Peyer's patch (tissue), 4 donors: Measurements from ENCODE around the gene TMEM200B. TPM values are rescaled to one million over a fixed set of nuclear protein-coding genes. Genes with fewer than 3 reads are reported as not detected.

ENCODE experiments used
- DNase-seq, 3 donors: peaks; one replicate each; pipeline ENCODE4 v3.0.0-alpha.2; 2017 to 2019
- H3K27ac ChIP-seq, 4 donors: fragments of 200-600 bp; sonication (generic); one replicate each; pipeline ENCODE4 v1.5.1; 2016 to 2019
- H3K27me3 ChIP-seq, 2 donors: fragments of 200-600 bp; sonication (generic); one replicate each; pipeline ENCODE4 v1.5.1; 2019
- H3K36me3 ChIP-seq, 3 donors: fragments of 200-600 bp; sonication (generic); one replicate each; pipeline ENCODE4 v1.5.1; 2016 to 2019
- H3K4me1 ChIP-seq, 4 donors: fragments of 200-600 bp; sonication (generic); one replicate each; pipeline ENCODE4 v1.5.1; 2016 to 2019
- H3K4me3 ChIP-seq, 4 donors: fragments of 200-600 bp; sonication (generic); 1 replicate in 3 of 4; 2 replicates in 1 of 4; pipeline ENCODE4 v1.5.1; 2016 to 2019; ENCODE audit warnings: mild to moderate bottlenecking in 1 of 4
- H3K9me3 ChIP-seq, 4 donors: fragments of 200-600 bp; sonication (generic); one replicate each; pipeline ENCODE4 v1.5.1; 2016 to 2019; ENCODE audit warnings: mild to moderate bottlenecking in 1 of 4
- POLR2A ChIP-seq, 2 donors: fragments of 450-650 bp; IDR thresholded peaks; one replicate each; pipeline ENCODE4 v1.5.1; 2017; ENCODE audit warnings: antibody characterized with exemption in 2 of 2, mild to moderate bottlenecking in 2 of 2, moderate library complexity in 2 of 2
- total RNA-seq, 4 donors: library from RNA; depleted of rRNA; stranded (reverse); fragments of >200 nt; gene quantifications; one replicate each; pipeline ENCODE4 v1.1.0, GENCODE V29; 2016
- TF ChIP-seq, protein P1 (sequence below), 6 experiments: fragments of 450-650 bp in 4 of 6; fragments of 200-600 bp in 2 of 6; sonication (generic) in 1 of 6; IDR thresholded peaks; one replicate each; pipeline ENCODE4 v1.5.1; 2017 to 2019; ENCODE audit warnings: antibody characterized with exemption in 6 of 6, mild to moderate bottlenecking in 3 of 6, moderate library complexity in 1 of 6

Gene TMEM200B
- total RNA-seq, 4 donors from 2014 or later, result 2.0 to 2.8 (median 2.3) TPM

DNA sequence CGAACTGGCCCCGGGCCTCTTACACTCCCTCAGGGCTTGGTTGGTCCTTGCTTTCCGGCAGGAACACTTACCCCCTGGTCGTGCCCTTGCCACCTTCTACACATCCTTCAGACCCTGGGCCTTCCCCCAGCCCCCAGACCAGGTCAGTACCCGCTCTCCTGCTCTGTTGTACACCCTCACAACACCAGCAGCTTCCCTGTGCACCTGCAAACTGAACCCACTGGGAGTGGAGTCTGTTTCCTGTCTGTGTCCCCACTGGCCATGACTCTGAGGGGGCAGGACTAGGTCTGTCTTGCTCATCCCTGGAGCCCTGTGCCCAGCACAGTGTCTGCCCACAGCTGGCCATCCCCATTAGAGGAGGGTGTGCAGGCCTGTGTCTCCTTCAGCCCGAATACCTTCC is 2.1 kb upstream of the TMEM200B start:
- H3K4me3 ChIP-seq, result no peak overlapping the region
- DNase-seq, result no peak
- peak overlapping the region in 1 of 4 donors; percentile 94 for H3K27ac ChIP-seq
- no peaks in the 10 kb centered on the region for H3K36me3 ChIP-seq
- H3K9me3 ChIP-seq, result no peaks in the 10 kb centered on the region
- no peak for TF ChIP-seq POLR2A (IDR thresholded peaks at IDR 0.05)
- TF ChIP-seq, protein P1, sequence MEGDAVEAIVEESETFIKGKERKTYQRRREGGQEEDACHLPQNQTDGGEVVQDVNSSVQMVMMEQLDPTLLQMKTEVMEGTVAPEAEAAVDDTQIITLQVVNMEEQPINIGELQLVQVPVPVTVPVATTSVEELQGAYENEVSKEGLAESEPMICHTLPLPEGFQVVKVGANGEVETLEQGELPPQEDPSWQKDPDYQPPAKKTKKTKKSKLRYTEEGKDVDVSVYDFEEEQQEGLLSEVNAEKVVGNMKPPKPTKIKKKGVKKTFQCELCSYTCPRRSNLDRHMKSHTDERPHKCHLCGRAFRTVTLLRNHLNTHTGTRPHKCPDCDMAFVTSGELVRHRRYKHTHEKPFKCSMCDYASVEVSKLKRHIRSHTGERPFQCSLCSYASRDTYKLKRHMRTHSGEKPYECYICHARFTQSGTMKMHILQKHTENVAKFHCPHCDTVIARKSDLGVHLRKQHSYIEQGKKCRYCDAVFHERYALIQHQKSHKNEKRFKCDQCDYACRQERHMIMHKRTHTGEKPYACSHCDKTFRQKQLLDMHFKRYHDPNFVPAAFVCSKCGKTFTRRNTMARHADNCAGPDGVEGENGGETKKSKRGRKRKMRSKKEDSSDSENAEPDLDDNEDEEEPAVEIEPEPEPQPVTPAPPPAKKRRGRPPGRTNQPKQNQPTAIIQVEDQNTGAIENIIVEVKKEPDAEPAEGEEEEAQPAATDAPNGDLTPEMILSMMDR (IDR thresholded peaks at IDR 0.05), result no peak
- H3K4me1 ChIP-seq, result peaks cover 9 to 42% (median 27%) of the 10 kb centered on the region in 4 donors
- peaks cover 0 to 16% of the 10 kb centered on the region in 2 donors for H3K27me3 ChIP-seq

GRCh38 chr1:29125237-29125641 is 1.5 kb upstream of the TMEM200B start:
- TF ChIP-seq, protein P1 (IDR thresholded peaks at IDR 0.05), result no peak
- no peak for TF ChIP-seq POLR2A (IDR thresholded peaks at IDR 0.05)
- H3K27me3 ChIP-seq, result peaks cover 0 to 16% of the 10 kb centered on the region in 2 donors
- DNase-seq, result no peak
- H3K4me3 ChIP-seq, result peak overlapping the region; percentile 45 to 67 (median 64)
- no peaks in the 10 kb centered on the region for H3K9me3 ChIP-seq
- H3K36me3 ChIP-seq, result no peaks in the 10 kb centered on the region
- peak overlapping the region; percentile 68 to 94 (median 78) for H3K27ac ChIP-seq
- peaks cover 9 to 42% (median 27%) of the 10 kb centered on the region in 4 donors for H3K4me1 ChIP-seq

DNA sequence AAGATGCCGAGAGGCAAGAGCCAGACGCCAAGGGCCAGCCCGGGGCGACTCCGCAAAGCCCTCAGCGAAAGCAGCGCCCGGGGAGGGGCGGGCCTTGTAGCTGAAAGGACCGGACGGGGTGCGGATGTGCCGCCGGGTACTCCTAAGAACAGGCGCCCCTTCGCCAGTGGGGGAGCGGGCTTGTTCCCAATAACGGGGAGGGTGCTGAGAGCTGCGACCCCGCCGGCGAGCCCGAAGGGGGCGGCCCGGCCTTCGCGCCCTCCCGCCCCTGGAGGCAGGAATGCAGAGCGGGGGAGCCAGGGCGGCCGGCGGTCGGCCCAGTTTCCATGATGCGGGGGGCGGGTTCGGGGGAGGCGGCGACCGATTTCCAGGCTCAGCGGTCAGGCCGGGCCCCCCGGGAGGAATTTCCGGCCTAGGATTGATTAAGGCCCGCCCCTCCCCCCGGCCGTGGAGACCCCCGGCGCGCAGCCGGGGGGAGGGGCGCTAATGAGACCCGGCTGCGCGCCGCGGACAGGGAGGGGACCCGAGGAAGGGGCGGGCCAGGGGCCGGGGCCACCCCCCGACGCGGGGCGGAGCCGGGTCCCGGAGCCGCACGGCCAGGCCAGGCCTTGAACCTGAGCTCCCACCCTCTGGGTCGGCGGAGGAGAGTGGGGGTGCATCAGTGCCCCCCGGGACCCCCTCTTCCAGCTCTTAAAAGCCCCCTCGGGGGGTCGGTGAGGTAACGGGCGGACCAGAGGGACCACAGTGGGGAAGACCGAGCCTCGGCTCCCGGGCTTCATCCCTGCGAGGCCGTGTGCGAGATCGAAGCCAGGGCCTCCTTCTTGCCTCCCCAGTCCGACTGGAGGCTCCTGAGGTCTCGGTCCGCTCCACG is 898 bp upstream of the TMEM200B start:
- no peaks in the 10 kb centered on the region for H3K36me3 ChIP-seq
- peaks cover 0 to 16% of the 10 kb centered on the region in 2 donors for H3K27me3 ChIP-seq
- TF ChIP-seq, protein P1 (IDR thresholded peaks at IDR 0.05), result peak; percentile 10 to 78 (median 52)
- peak in 1 of 2 donors; percentile 21 for TF ChIP-seq POLR2A (IDR thresholded peaks at IDR 0.05)
- H3K4me1 ChIP-seq, result peaks cover 9 to 42% (median 27%) of the 10 kb centered on the region in 4 donors
- H3K4me3 ChIP-seq, result peak overlapping the region; percentile 45 to 67 (median 64)
- peak; percentile 47 to 72 (median 70) for DNase-seq
- H3K27ac ChIP-seq, result peak overlapping the region; percentile 68 to 94 (median 78)
- no peaks in the 10 kb centered on the region for H3K9me3 ChIP-seq

GRCh38 chr1:29123053-29123886 is 433 bp downstream of the TMEM200B start:
- H3K27ac ChIP-seq, result peak overlapping the region; percentile 68 to 94 (median 78)
- peaks cover 0 to 3% (median 0%) of the 10 kb centered on the region in 3 donors for H3K36me3 ChIP-seq
- peaks cover 0 to 16% of the 10 kb centered on the region in 2 donors for H3K27me3 ChIP-seq
- peak in 1 of 3 donors; percentile 60 for DNase-seq
- peak overlapping the region; percentile 45 to 67 (median 64) for H3K4me3 ChIP-seq
- peaks cover 9 to 45% (median 27%) of the 10 kb centered on the region in 4 donors for H3K4me1 ChIP-seq
- TF ChIP-seq POLR2A (IDR thresholded peaks at IDR 0.05), result no peak
- TF ChIP-seq, protein P1 (IDR thresholded peaks at IDR 0.05), result no peak
- H3K9me3 ChIP-seq, result no peaks in the 10 kb centered on the region

- TF ChIP-seq, protein P1 (IDR thresholded peaks at IDR 0.05), result no peak
- Histone ChIP-seq H3K27ac (peak overlapping the region; percentile 68 to 94 (median 78)), H3K4me3 (peak overlapping the region; percentile 45 to 67 (median 64)), H3K4me1 (peaks cover 9 to 45% (median 27%) of the 10 kb centered on the region in 4 donors), H3K9me3 (no peaks in the 10 kb centered on the region), H3K27me3 (peaks cover 0 to 16% of the 10 kb centered on the region in 2 donors), H3K36me3 (peaks cover 0 to 6% (median 0%) of the 10 kb centered on the region in 3 donors)
- peak in 2 of 3 donors; percentile 53 to 62 for DNase-seq
These were observed 1.0 kb downstream of the TMEM200B start for GRCh38 chr1:29122682-29123052.
